NT2/D1 (cell line): ENCODE data around the gene OR5K3.

Experiments
- DNase-seq: peaks from one replicate; pipeline ENCODE4 v3.0.0-alpha.2; 2011; ENCODE audit warnings: low read depth, low spot score
- H3K27me3 ChIP-seq: 2 replicates; pipeline ENCODE4 v1.6.0; 2011; ENCODE audit warnings: mild to moderate bottlenecking; ENCODE audit not compliant: insufficient read length, insufficient read depth
- H3K36me3 ChIP-seq: 2 replicates; pipeline ENCODE4 v1.6.1; 2011; ENCODE audit warnings: mild to moderate bottlenecking, low read length, mixed read lengths; ENCODE audit not compliant: insufficient read depth, insufficient read length
- H3K4me1 ChIP-seq: 2 replicates; pipeline ENCODE4 v1.5.1; 2011; ENCODE audit not compliant: insufficient read depth, insufficient read length
- H3K4me3 ChIP-seq: 2 replicates; pipeline ENCODE4 v1.5.1; 2011; ENCODE audit warnings: low read depth; ENCODE audit not compliant: insufficient read length
- H3K9ac ChIP-seq: 2 replicates; pipeline ENCODE4 v1.6.0; 2011; ENCODE audit warnings: low read depth; ENCODE audit not compliant: insufficient read length
- H3K9me3 ChIP-seq: 2 replicates; pipeline ENCODE4 v1.5.1; 2011; ENCODE audit warnings: mild to moderate bottlenecking, low read length; ENCODE audit not compliant: insufficient read depth
- SUZ12 ChIP-seq: IDR thresholded peaks from 2 replicates; pipeline ENCODE4 v1.6.1; 2011; ENCODE audit not compliant: insufficient read length, insufficient read depth; ENCODE audit errors: extremely low read depth
- YY1 ChIP-seq: IDR thresholded peaks from 2 replicates; pipeline ENCODE4 v1.6.1; 2011; ENCODE audit not compliant: insufficient read length, insufficient read depth
- ZNF274 ChIP-seq: IDR thresholded peaks from 2 replicates; pipeline ENCODE4 v1.6.1; 2011; ENCODE audit warnings: mild to moderate bottlenecking, low read depth, low read length

The OR5K3 gene

GRCh38 chr3:98433764-98434163, 43.3 kb downstream of the OR5K3 start:
- Histone ChIP-seq H3K36me3 (no peaks in the 10 kb centered on the region), H3K27me3 (no peaks in the 10 kb centered on the region), H3K4me1 (no peaks in the 10 kb centered on the region), H3K9ac (no peak overlapping the region), H3K9me3 (peaks cover 9% of the 10 kb centered on the region; the same call in 1 of the 2 replicates), H3K4me3 (no peak overlapping the region)
- no peak for TF ChIP-seq SUZ12
- TF ChIP-seq ZNF274 = no peak
- no peak for TF ChIP-seq YY1
- no peak for DNase-seq

GRCh38 chr3:98434412-98434811, 43.9 kb downstream of the OR5K3 start:
- Histone ChIP-seq H3K27me3 (no peaks in the 10 kb centered on the region), H3K36me3 (no peaks in the 10 kb centered on the region), H3K9ac (no peak overlapping the region), H3K9me3 (peaks cover 9% of the 10 kb centered on the region; the same call in 1 of the 2 replicates), H3K4me1 (no peaks in the 10 kb centered on the region), H3K4me3 (no peak overlapping the region)
- TF ChIP-seq ZNF274 (no peak), SUZ12 (no peak), YY1 (no peak)
- no peak for DNase-seq

- TF ChIP-seq ZNF274 (no peak), YY1 (no peak), SUZ12 (no peak)
- no peaks in the 10 kb centered on the region for H3K9me3 ChIP-seq
- H3K9ac ChIP-seq = no peak overlapping the region
- H3K4me3 ChIP-seq = no peak overlapping the region
- H3K27me3 ChIP-seq = no peaks in the 10 kb centered on the region
- DNase-seq = no peak
- no peaks in the 10 kb centered on the region for H3K36me3 ChIP-seq
- H3K4me1 ChIP-seq = no peaks in the 10 kb centered on the region
These were observed 49.8 kb downstream of the OR5K3 start for GRCh38 chr3:98440283-98440682.
